Hepatocyte (in vitro differentiated cells): Measurements from ENCODE around the gene CGB5.
"Not testable (repeated sequence)": the region's sequence is repeated elsewhere in the genome, so short reads cannot be mapped to it uniquely, and the experiment has no call there.

ENCODE experiments used
- CTCF ChIP-seq: fragments of 200-600 bp; sonication (generic); IDR thresholded peaks from 2 replicates; pipeline ENCODE4 v1.5.1; 2016; ENCODE audit warnings: antibody characterized with exemption, mild to moderate bottlenecking; ENCODE audit not compliant: poor library complexity
- EZH2 ChIP-seq: fragments of 200-600 bp; sonication (generic); IDR thresholded peaks from 2 replicates; pipeline ENCODE4 v1.6.1; 2016; ENCODE audit warnings: antibody characterized with exemption, mild to moderate bottlenecking, borderline replicate concordance
- EZH2phosphoT487 ChIP-seq: fragments of 200-600 bp; sonication (generic); IDR thresholded peaks from one replicate; pipeline ENCODE4 v1.6.1; 2018; ENCODE audit warnings: antibody characterized with exemption, mild to moderate bottlenecking, low read depth, moderate library complexity; ENCODE audit not compliant: unreplicated experiment, severe bottlenecking

- not testable (repeated sequence) for TF ChIP-seq CTCF, EZH2, EZH2phosphoT487
These were observed at the start of gene CGB5 for GRCh38 chr19:49043548-49043947.
